ENCODE results near the gene CRISPLD2.

DNA sequence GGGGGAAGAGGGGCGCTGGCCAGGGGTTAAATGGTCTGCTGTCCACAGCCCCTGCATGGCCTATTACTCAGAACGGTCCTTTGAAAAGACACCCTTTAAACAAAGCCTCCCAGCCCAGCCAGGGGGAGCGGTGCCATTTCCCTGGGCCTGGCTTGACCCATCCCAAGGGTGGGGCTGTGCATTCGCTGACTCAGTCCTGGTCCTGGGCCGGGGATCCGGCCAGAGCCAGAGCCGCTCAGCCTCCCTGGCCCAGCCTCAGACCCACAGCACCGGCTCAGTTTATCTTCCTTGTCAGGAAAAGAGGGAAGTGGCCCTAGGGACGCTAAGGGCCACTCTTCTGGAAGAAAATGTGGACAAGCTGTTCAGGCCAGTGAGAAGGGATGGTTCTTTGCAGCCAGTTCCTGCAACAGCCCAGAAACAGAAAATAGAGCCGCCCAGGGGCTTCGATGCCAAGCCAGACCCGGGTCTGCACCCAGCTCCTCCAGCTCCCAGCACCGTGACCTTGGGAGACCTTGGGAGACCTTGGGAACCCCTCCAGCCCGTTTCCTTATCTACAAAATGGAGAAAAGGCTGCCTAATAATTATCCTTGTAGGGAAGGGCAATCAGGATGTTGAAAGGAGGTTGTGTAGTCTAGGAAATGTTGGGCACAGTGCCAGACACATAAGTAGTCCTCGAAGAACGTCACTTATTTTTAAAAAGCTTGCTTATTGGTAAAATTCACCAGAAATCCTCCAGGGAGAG, 109.1 kb downstream of the CRISPLD2 start:
- TF ChIP-seq CTCF (conservative IDR thresholded peaks at IDR 0.05 in 1 of 2, IDR thresholded peaks at IDR 0.05 in 1 of 2; ENCODE audit: low read depth in 1 of 2, low read length in 2 of 2): no peak
- no peak for TF ChIP-seq EZH2 (IDR thresholded peaks at IDR 0.05; ENCODE audit: low read length, missing control alignments)
